Mesothelial cell of epicardium (in vitro differentiated cells): ENCODE data around the gene RAMACL. TPM values are rescaled to one million over a fixed set of nuclear protein-coding genes. Genes with fewer than 3 reads are reported as not detected.

ENCODE experiments used
- DNase-seq, 2 experiments: peaks; one replicate each; pipeline ENCODE4 v3.0.0; 2021; ENCODE audit warnings: low spot score in 2 of 2; ENCODE audit not compliant: unreplicated experiment in 2 of 2
- H3K27ac Mint-ChIP-seq: 2 replicates; pipeline ENCODE4 v1.8.0; 2021; ENCODE audit warnings: mixed read lengths
- H3K27me3 Mint-ChIP-seq: 2 replicates; pipeline ENCODE4 v1.8.0; 2021; ENCODE audit warnings: low read depth, mixed read lengths
- H3K36me3 Mint-ChIP-seq: 2 replicates; pipeline ENCODE4 v1.8.0; 2021; ENCODE audit warnings: mixed read lengths
- H3K4me1 Mint-ChIP-seq: 2 replicates; pipeline ENCODE4 v1.8.0; 2021; ENCODE audit warnings: mixed read lengths
- H3K4me3 Mint-ChIP-seq: 2 replicates; pipeline ENCODE4 v1.8.0; 2021; ENCODE audit warnings: mild to moderate bottlenecking, moderate library complexity, mixed read lengths
- H3K9me3 Mint-ChIP-seq: 2 replicates; pipeline ENCODE4 v1.8.0; 2021; ENCODE audit warnings: mixed read lengths
- CTCF ChIP-seq: fragments of 200-600 bp; sonication (generic); IDR thresholded peaks from one replicate; pipeline ENCODE4 v1.5.0; 2021; ENCODE audit warnings: antibody characterized with exemption; ENCODE audit not compliant: unreplicated experiment
- total RNA-seq: library from RNA; stranded (reverse); gene quantifications from 3 replicates; pipeline ENCODE4 v1.2.1, GENCODE V29; 2021

Gene RAMACL
- total RNA-seq, 1 donor from 2014 or later = 0.69 TPM

GRCh38 chr6:166611631-166612030 lies 25.2 kb upstream of the RAMACL start:
- H3K27ac Mint-ChIP-seq = no peak overlapping the region
- H3K4me1 Mint-ChIP-seq = peaks cover 40% of the 10 kb centered on the region
- H3K27me3 Mint-ChIP-seq = peaks cover 5% of the 10 kb centered on the region
- no peak for TF ChIP-seq CTCF
- no peaks in the 10 kb centered on the region for H3K36me3 Mint-ChIP-seq
- DNase-seq = no peak
- H3K9me3 Mint-ChIP-seq = no peaks in the 10 kb centered on the region
- H3K4me3 Mint-ChIP-seq = no peak overlapping the region

GRCh38 chr6:166610069-166610468 lies 23.6 kb upstream of the RAMACL start:
- Mint-ChIP-seq H3K36me3 (no peaks in the 10 kb centered on the region), H3K27ac (no peak overlapping the region), H3K9me3 (no peaks in the 10 kb centered on the region), H3K4me1 (peaks cover 33% of the 10 kb centered on the region), H3K4me3 (no peak overlapping the region), H3K27me3 (peaks cover 4% of the 10 kb centered on the region)
- no peak for DNase-seq
- no peak for TF ChIP-seq CTCF

- Mint-ChIP-seq H3K27ac (no peak overlapping the region), H3K36me3 (no peaks in the 10 kb centered on the region), H3K4me3 (no peak overlapping the region), H3K4me1 (peaks cover 21% of the 10 kb centered on the region), H3K27me3 (no peaks in the 10 kb centered on the region), H3K9me3 (no peaks in the 10 kb centered on the region)
- DNase-seq = no peak
- no peak for TF ChIP-seq CTCF
Measured at GRCh38 chr6:166608774-166609173, 22.3 kb upstream of the RAMACL start.

- Mint-ChIP-seq H3K4me3 (no peak overlapping the region), H3K4me1 (peaks cover 3% of the 10 kb centered on the region), H3K27me3 (no peaks in the 10 kb centered on the region), H3K9me3 (no peaks in the 10 kb centered on the region), H3K36me3 (no peaks in the 10 kb centered on the region), H3K27ac (no peak overlapping the region)
- DNase-seq = no peak
- TF ChIP-seq CTCF = no peak
Measured at GRCh38 chr6:166605752-166606151, 19.3 kb upstream of the RAMACL start.

- Mint-ChIP-seq H3K4me3 (no peak overlapping the region), H3K27me3 (no peaks in the 10 kb centered on the region), H3K36me3 (no peaks in the 10 kb centered on the region), H3K9me3 (no peaks in the 10 kb centered on the region), H3K4me1 (peaks cover 2% of the 10 kb centered on the region), H3K27ac (no peak overlapping the region)
- no peak for DNase-seq
- TF ChIP-seq CTCF = no peak
Measured at GRCh38 chr6:166604911-166605310, 18.4 kb upstream of the RAMACL start.

GRCh38 chr6:166604328-166604727 lies 17.9 kb upstream of the RAMACL start:
- H3K27me3 Mint-ChIP-seq = no peaks in the 10 kb centered on the region
- H3K9me3 Mint-ChIP-seq = no peaks in the 10 kb centered on the region
- no peak overlapping the region for H3K4me3 Mint-ChIP-seq
- no peak for TF ChIP-seq CTCF
- no peak for DNase-seq
- no peaks in the 10 kb centered on the region for H3K36me3 Mint-ChIP-seq
- H3K27ac Mint-ChIP-seq = no peak overlapping the region
- H3K4me1 Mint-ChIP-seq = no peaks in the 10 kb centered on the region
